ENCODE measurements around the gene KIAA1671.

KIAA1671 gene

DNA sequence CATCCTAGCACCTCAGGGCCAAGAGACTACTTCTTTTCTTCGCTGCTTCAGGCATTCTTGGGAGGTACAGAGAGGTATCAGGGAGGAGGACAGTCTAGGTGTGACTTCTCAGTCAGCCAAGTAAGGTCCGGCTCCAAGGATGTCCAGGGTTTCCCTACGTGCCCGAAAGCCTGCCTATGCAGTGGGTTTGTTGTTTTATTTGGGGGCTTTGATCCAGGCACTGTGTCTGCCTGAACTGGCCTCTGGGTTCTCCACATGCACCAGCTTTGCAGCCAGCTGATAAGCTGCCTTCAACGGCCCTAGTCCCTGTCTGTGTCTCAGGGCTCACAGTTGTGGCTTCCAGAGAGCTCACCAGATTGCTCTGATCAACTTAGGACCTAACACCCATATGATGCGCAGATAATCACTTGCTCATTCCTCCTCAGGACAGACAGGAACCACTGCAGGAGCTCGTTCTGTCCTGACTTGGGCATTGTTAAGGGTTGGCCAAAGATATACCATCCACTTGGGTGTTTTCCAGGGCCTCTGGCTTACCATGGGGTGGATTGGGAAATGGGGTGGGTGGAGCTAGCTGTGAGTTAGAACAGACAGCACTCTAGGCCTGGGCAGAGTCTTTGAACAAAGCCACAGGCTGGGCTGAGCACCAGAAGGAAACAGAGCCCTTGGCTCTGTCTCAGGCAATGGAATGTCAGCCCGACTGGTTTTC is 201.6 kb downstream of the KIAA1671 start:
- DNase-seq, result no peak

DNA sequence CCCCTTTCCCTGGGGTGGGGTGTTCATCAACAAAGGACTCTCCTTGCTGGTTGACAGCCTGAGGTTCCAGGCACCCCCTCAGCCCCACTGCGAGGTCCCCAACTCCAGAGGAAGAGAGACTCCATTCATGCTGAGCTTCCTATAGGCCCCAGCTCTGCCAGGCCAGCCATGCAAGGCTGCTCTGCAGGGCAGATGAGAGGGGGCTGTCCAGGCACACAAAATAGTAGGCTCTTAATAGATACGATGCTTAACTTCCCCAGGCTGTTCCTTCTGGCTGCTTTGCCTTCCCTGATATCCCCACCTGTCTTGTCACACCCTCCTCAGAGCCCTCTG is 202.1 kb downstream of the KIAA1671 start:
- no peak for DNase-seq

DNA sequence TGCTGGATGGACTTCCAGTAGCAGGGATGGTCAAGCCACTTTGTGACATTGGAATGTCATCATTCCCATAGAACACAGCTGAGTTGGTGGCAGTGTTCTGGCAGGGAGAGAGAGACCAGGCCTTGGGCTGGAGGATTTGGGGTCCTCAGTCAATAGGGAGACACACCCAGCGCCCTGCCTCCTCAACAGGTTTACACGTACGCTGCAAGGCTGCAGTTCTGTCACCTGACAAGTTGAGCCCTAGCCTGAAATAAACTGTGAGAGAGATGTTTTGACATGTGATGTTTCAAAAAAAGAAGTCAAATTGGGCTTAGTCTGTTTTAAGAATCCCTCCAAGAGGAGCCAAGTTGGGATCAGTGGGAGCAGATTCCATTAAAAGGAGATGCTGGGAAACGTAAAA is 204.2 kb downstream of the KIAA1671 start:
- no peak for DNase-seq

DNA sequence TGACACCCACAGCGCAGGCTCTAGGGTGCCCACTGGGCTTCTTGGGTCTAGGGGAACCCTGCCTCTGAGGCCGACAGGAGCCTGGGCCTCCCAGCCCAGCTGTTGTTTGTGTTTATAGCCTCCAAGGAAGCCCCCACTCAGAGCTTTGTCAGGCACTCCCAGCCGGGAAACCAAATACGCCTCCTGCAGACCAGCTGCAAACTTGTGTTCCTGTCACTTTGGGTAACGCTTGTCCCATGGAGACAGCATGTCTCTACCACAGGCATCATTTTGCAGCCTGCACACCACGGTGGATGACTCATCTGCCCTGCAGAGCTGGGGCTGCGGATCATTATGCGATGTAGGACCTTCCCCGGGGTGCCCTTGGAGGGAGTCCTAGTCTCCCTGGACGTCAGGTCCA is 206.5 kb downstream of the KIAA1671 start:
- DNase-seq, result no peak

DNA sequence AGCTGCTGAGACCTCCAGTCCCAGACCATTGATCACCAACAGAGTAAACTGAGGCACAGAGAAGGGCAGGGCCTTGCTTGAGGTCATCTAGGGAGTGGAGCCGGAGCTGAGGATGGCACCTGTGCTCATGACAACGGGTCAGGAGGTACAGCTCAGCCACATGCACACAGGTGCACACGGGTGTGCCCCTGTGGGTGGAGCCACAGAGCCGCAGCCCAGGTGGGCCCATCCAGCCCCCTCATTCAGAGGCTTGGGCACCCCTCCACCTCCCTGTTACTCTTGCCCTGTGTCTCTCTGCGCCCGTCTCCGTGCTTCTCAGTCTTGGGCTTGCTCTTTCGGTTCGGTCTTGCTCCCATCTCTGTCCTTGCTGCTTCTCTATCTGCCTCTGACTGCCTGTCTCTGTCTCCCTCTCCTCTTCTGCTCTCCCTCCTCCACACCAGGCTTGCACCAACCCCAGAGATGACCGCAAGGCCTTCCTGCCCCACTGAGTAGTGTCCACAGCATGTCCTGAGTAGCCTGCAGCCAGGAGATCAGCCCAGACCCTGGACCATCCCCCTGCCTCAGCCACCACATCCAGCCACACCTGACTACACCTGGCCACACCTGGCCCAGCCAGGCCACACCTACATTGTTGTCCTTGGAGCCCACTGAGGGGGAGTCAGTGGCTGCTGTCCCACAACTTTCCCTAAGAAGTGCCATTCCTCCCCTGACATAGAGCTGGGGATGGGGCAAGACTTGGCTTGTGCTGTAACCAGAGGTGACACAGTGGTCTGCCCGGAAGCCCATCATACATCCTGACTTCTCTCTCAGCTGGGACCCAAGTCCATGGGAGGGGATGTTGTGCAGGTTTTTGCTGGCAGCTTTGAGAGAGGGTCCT is 207.8 kb downstream of the KIAA1671 start:
- no peak for DNase-seq

DNA sequence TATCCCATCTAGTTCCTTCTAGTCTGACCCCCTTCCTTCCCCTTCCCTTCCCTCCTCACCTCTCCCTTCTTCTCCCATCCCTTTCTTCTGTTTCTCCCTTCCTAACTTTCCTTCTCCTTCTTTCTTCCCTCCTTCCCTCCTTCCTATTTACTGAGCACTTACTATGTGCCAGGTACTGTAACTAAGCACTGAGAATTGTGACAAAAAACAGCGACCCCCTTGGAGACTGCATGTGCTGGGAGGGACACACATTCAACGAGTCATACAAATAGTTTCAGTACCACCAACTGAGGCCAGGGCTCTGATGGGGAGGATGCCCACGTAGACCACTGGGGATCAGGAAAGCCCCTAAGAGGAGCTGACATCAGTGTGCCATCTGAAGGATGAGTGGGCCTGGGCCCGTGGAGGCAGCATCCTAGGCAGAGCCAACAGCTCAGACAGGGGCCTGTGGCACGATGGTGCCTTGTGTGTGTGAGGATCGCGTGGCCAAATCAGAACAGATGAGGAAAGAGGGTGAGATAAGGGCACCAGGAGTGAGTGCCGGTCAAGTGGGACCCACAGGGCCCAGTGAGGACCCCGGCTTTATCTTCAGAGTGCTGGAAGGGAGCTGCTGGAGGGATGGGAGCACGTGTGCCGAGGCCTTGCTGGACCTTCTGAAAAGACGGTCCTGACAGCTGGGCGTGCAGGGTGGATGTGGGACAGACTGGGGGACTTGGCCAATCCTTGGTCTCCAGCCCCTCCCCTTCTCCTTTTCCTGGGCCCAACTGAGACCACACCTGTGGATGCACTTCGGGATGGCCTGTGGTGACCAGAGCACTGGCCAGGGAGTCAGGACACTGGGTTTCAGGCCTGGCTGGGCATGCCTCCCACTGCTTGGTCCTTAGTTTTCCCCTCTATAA is 208.8 kb downstream of the KIAA1671 start:
- no peak for DNase-seq

DNA sequence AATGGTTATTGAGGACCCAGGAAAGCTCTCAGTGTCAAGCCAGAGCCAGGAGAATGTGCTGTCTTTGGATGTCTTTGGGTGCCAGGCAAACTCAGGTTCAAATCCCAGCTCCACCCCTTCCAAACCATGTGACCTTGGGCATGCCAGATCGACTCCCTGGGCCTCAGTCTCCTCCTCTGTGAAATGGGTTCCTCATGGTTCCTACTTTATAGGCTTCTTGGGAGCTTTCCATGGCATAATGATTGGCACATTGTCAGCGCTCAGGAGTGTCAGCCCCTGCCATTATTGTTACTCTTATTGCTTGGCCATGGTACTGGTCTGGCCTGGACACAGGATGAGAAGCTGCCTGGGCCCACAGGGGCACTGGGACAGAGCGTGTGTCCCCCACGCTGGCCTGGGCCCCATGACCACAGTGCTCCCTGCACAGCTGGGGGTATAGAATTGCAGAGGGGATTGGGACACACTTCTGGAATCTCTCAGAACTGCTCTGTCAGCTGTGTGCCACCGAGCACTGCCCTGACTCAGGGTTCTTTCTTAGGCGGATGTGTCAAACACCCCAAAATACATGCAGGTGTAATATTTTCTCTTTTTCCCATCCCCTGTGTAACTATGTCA is 209.5 kb downstream of the KIAA1671 start:
- DNase-seq, result no peak

DNA sequence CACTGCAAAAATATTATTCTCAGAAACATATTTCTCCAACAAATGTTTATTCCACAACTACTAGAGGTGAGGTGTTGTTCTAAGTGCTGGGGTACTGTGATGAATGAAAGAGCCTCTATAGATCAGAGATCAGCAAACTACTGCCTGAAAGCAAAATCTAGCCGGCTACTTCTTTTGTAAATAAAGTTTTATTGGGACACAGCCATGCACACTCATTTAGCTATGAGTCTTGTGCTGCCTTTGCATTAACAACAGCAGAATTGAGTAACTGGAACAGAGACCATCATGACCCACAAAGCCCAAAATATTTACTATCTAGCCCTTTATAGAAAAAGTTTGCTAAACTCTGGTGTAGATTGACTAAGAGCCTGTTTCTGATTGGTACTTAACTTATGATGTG is 210.0 kb downstream of the KIAA1671 start:
- DNase-seq, result no peak

DNA sequence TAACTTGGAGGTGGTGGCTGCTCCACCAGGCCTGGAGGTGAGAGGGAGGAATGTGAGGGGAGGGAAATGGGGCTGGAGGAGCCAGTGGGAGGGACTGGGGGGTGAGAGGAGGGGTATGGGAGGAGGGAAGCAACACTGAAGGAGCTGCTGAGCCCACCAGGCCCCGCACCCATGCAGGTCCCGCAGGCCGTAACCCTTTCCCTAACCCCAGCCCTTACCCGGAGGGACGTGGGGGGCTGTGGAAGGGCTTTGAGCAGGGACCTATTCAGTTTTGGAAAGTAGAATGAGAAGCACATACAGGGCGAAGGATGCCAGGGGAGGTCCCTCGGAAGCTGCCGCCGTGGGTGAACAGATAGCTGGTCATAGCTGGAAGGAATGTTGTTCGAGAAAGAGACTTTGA is 213.3 kb downstream of the KIAA1671 start:
- DNase-seq, result no peak

DNA sequence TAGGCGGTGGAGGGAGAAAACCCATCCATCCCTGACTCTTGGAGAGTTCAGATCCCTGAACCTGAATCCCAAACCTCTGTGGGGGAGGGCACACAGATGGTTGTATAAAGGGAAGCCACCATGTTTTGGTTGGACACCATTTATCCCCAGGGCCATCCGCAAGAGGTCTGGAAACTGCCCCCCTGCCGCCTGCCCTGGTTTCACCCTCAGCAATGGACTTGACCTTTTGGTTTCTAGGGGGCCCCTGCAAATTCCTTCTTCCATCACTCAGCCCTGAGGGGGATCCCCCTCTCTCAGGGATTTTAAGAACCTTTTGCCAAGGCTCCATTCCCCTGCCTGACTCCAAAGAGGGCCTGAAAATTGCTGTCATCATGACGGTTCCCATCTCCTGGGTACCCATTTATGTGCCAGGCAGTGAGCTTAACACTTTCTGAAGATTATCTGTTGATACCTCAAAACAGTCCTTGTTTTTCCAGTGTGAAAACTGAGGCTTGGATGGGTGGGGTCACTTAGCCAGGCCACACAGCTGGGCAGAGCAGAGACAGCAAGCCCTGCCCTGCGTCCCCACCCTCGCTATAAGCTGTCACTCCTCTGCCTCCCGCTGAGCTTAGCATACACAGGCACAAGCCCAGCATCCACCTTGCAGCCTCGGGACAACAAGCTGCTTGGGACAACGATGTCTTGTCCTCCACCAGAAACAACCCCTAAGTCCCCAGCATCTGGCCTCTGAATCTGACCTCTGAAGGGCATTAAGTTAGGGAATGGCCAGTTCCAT is 213.9 kb downstream of the KIAA1671 start:
- DNase-seq, result no peak

DNA sequence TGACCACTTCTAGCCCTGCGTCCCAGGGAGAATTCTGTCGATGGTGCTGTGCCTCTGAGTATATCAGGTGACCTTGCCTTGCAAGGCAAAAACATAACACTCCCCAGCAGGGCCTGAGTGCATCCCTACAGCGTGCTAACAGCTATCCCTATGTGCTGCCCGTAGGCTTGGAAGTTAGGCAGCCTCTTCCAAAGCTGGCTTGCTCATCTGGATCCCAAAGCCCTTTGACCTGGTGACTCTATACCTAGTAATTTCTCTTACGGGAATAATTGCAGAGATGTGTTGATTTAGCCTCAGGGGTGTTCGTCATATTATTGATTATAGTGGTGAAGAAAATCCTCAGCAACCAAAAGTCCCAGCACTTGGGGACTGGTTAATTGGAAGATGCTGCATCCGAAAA is 214.6 kb downstream of the KIAA1671 start:
- no peak for DNase-seq

DNA sequence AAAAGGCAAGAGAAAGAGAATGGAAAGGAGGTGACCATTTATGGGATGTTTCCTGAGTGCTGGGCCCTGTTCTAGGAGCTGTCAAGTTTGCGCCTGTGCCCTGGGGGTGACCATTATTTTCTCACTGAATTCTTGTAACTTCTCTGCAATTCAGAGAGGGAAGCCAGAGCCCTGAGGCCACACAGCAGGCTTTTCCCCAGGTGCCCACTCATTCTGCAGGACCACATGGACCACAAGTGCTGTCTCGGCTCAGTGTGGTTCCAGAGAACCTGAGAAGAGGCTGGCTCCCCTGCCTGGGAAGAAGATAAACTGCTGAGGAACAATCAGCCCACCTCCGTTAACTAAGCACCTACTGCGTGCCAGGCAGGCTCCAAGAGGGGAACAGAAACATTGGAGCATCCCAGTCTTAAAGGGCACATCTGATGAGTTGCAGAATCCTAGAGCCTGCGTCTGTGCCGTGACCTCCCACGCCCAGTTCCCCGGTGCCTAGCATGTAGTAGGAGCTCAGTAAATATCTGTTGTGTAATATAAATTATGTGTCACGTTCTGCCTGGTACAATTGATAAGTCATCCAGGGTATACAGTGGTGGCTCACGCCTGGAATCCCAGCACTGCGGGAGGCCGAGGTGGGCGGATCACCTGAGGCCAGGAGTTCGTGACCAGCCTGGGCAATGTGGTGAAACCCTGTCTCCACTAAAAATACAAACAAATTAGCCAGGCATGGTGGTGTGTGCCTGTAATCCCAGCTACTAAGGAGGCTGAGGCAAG is 215.5 kb downstream of the KIAA1671 start:
- DNase-seq, result no peak

DNA sequence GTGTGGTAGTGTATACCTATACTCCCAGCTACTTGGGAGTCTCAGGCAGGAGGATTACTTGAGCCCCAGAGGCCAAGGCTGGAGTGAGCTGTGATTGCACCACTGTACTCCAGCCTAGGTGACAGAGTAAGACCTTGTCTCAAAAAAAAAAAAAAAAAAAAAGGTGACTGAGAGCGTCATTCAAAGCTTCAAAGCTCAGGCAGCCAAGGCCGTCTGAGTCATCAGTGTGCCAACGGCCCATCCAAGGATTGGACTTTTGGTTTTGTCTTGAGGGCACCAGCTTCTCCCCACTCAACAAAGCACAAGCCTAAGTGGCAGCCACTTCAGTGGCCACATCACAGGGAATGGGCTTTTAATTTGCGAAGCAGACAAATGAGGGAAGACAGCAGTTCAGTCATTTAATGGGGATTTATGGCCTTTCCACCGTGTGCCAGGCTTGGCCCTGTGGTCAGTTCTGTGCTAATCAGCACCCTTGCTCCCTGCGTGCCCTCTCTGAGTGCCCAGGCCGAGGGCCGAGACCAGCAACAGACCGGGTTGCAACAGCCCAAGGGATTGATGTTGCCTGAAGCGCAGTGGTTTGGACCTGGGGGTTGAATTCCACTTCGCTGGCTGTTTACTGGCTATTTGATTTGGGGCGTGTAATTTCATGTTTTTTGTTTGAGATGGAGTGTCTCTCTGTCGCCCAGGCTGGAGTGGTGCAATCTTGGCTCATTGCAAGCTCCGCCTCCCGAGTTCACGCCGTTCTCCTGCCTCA is 216.9 kb downstream of the KIAA1671 start:
- DNase-seq, result no peak

DNA sequence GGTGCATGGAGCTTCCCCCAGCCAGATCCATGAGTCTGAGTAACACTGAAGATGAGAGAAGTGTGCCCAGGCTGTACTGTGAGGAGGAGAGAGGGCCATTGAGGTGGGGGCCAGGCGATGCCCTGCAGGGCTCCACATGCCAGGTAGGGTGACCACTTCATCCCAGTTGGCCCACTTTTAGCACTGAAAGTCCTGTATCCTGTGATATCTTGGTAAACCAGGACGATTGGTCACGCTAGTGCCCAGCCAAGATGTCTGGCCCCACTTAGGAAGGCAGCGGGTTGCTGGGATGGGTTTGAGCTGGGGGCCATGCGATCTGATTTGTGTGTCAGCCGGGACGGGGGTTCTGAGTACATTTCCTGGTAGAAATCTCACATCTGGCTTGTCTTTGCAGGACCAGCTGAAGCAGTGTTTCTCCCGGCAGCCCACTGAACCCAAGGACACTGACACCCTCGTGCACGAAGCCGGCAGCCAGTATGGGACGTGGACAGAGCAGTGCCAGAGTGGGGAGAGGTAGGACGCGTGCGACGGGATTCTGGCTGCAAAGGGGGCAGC is 218.0 kb downstream of the KIAA1671 start:
- DNase-seq, result no peak

DNA sequence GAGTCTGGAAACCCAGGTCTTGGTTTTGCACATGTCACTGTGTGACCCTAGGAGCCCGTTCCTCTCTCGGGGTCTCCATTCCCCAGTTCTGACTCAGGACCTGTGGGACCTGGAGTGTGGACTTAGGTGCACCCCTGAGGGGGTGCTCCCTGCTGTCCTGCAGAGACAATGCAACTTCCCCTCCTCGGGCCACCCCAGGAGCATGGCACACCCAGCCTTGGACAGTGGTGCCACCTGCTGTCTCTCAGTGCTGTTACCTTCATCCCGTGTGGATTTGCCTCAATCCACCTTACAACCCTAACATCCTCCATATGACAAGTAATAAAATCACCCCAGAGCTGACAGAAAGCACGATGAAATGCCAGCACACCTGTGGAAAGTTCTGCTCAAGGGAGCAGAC is 219.6 kb downstream of the KIAA1671 start:
- DNase-seq, result no peak

DNA sequence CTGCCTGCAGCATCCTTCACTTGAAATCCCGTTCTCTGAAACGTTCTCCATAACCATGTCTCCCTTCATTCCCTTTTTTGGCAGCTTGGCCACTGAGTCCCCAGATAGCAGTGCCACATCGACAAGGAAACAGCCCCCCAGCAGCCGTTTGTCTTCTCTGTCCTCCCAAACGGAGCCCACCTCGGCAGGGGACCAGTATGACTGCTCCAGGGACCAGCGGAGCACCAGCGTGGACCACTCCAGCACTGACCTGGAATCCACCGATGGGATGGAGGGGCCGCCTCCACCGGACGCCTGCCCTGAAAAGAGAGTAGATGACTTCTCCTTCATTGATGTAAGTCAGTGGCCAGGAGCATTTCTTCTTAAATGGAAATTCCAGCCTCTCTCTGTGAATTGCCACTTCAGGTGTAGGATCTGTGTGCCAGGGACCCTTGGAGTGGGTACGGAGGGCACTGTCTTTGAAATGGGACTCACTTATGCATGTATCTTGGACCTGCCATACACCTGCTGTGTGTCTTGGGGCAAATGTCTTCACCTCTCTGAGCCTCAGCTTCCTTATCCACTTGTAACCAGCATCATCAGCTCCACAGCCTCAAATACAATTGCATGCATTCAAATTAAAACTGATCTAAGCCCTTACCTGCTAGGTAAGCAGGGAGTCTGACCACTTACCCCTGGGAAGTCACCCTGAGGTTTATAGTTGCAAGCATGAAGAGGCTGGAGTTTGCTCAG is 221.8 kb downstream of the KIAA1671 start:
- DNase-seq, result no peak

DNA sequence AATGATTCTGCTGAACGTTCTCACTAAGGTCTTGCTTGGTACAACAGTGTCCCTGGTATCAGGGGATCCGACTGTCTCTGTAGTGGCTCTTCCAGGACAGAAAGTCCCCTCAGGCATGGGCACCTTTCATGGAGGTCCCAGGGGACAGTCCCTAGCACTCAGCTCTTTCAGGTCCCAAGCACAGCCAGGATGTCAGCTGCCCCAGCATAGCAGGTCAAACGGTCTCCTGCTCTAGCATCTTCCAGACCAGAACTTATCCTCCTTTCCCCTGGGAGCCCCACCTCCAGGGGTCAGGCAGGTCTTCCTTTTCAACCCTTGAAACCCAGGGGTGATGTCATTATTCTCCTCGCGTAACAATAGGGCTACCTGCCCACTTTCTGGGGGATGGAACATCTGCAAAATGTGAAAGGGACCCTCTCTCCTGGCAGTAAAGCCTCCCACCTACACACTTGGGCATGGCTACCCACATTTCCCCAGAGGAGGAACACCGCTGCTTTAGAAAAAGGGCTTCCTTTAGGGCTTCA is 222.4 kb downstream of the KIAA1671 start:
- no peak for DNase-seq

DNA sequence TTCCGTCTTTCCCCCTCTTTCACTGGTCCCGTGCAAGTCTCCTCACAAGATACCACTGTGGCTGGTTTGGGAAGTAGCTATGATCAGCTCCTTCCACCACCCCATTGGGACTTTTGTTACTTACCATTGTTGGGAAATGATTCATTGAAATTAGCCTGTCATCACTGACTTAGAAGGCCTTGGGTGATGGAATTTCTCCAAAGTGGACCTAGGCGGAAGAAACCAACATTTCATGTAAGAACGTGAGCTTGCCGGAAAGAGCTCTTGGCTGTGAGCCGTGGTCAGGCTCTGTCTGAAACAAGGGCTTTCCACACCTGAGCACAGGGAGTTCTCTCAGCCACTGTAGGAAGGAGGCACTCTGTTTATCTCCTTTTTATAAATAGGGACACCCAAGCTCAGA is 223.7 kb downstream of the KIAA1671 start:
- DNase-seq, result no peak

DNA sequence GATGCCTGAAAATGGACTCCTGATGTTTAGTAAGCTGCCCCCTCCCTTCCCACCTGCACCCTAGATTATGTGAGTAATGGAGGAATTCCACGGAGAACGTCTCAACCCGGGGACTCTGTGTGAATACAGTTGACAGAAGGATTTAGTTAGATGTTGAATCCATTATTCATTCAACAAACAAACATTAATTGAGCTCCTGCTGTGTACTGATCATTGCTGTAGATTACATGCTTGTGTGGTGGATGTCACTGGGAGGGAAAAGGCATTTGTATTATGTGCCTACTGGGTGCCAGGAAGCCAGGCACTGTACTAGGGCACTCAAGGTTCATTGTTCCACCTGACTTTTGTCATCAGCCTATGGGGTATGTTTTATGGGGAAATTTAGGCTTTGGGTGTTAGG is 224.3 kb downstream of the KIAA1671 start:
- DNase-seq, result no peak
